ENCODE measurements around the gene SH3GL1. TPM values are rescaled to one million over a fixed set of nuclear protein-coding genes. Genes with fewer than 3 reads are reported as not detected.

The SH3GL1 gene
- total RNA-seq, 1 experiment from 2014 or later: 59.8 TPM

GRCh38 chr19:4323692-4324091 is 76.7 kb downstream of the SH3GL1 start:
- no peak overlapping the region for H3K4me3 ChIP-seq (ENCODE audit: low read length)
- ChIA-PET CTCF (no interaction called here), POLR2A (ENCODE audit: unreplicated experiment) (no interaction called here)
- DNase-seq: no peak
- H4K20me1 ChIP-seq (ENCODE audit: low read length): no peaks in the 10 kb centered on the region
- no peak for ATAC-seq
- H3K27me3 ChIP-seq (ENCODE audit: low read length): no peaks in the 10 kb centered on the region
- H3K4me1 ChIP-seq (ENCODE audit: insufficient read depth, low read length): no peaks in the 10 kb centered on the region
- no peaks in the 10 kb centered on the region for H3K9me2 ChIP-seq (replicated peaks; ENCODE audit: low read length)
- no TSS peak for BruUV-seq (replicated peaks)
- H3F3A ChIP-seq (ENCODE audit: low read length, unreplicated experiment): no peaks in the 10 kb centered on the region
- H3K27ac ChIP-seq (ENCODE audit: low read length): no peak overlapping the region
- no peaks in the 10 kb centered on the region for H3K79me2 ChIP-seq (ENCODE audit: low read length)
- no peak overlapping the region for H3K9ac ChIP-seq (ENCODE audit: low read length)
- no peak overlapping the region for H2AFZ ChIP-seq (ENCODE audit: low read length)
- H3K36me3 ChIP-seq (ENCODE audit: low read depth, low read length): no peaks in the 10 kb centered on the region
- TF ChIP-seq EZH2 (IDR thresholded peaks at IDR 0.05; ENCODE audit: low read length, unreplicated experiment) (no peak), CTCF (conservative IDR thresholded peaks at IDR 0.05; ENCODE audit: low read depth, low read length) (no peak), EZH2phosphoT487 (IDR thresholded peaks at IDR 0.05; ENCODE audit: borderline replicate concordance, low read length) (no peak)
- no peak overlapping the region for H3K4me2 ChIP-seq (ENCODE audit: low read length)
- no peaks in the 10 kb centered on the region for H3K9me3 ChIP-seq (ENCODE audit: low read length)
- intact Hi-C loops (cut with micrococcal nuclease): no loop called here

DNA sequence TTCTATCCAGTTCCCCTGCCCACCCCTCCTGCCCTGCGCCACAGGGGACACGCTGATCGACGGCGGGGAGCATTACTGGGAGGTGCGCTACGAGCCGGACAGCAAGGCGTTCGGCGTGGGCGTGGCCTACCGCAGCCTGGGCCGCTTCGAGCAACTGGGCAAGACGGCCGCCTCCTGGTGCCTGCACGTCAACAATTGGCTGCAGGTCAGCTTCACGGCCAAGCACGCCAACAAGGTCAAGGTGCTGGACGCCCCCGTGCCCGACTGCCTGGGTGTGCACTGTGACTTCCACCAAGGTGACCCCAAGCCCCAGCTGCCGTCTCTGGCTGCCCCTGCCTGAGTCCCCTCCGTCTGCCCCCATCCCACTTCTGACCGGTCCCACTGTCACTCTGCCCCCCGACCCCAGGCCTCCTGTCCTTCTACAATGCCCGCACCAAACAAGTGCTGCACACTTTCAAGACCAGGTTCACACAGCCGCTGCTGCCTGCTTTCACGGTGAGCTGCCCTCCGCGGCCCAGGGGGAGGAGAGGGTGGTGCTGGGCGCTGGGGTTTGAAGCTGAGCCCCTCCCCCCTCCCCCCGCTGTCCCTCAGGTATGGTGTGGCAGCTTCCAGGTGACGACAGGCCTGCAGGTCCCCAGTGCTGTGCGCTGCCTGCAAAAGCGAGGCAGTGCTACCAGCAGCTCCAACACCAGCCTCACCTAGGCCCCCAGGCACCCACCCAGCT is 77.2 kb downstream of the SH3GL1 start:
- ATAC-seq (no peak), DNase-seq (no peak)
- no peaks in the 10 kb centered on the region for H3K79me2 ChIP-seq (ENCODE audit: low read length)
- no peaks in the 10 kb centered on the region for H3K9me3 ChIP-seq (ENCODE audit: low read length)
- no peaks in the 10 kb centered on the region for H4K20me1 ChIP-seq (ENCODE audit: low read length)
- no peaks in the 10 kb centered on the region for H3K36me3 ChIP-seq (ENCODE audit: low read depth, low read length)
- no peak overlapping the region for H3K27ac ChIP-seq (ENCODE audit: low read length)
- H3F3A ChIP-seq (ENCODE audit: low read length, unreplicated experiment): no peaks in the 10 kb centered on the region
- TF ChIP-seq CTCF (conservative IDR thresholded peaks at IDR 0.05; ENCODE audit: low read depth, low read length) (no peak), EZH2phosphoT487 (IDR thresholded peaks at IDR 0.05; ENCODE audit: borderline replicate concordance, low read length) (no peak), EZH2 (IDR thresholded peaks at IDR 0.05; ENCODE audit: low read length, unreplicated experiment) (no peak)
- no peak overlapping the region for H3K4me2 ChIP-seq (ENCODE audit: low read length)
- intact Hi-C loops (cut with micrococcal nuclease): no loop called here
- H3K4me3 ChIP-seq (ENCODE audit: low read length): no peak overlapping the region
- no TSS peak for BruUV-seq (replicated peaks)
- H3K27me3 ChIP-seq (ENCODE audit: low read length): no peaks in the 10 kb centered on the region
- CTCF ChIA-PET: no interaction called here
- POLR2A ChIA-PET (ENCODE audit: unreplicated experiment): no interaction called here
- no peaks in the 10 kb centered on the region for H3K4me1 ChIP-seq (ENCODE audit: insufficient read depth, low read length)
- H3K9me2 ChIP-seq (replicated peaks; ENCODE audit: low read length): no peaks in the 10 kb centered on the region
- H2AFZ ChIP-seq (ENCODE audit: low read length): no peak overlapping the region
- no peak overlapping the region for H3K9ac ChIP-seq (ENCODE audit: low read length)

DNA sequence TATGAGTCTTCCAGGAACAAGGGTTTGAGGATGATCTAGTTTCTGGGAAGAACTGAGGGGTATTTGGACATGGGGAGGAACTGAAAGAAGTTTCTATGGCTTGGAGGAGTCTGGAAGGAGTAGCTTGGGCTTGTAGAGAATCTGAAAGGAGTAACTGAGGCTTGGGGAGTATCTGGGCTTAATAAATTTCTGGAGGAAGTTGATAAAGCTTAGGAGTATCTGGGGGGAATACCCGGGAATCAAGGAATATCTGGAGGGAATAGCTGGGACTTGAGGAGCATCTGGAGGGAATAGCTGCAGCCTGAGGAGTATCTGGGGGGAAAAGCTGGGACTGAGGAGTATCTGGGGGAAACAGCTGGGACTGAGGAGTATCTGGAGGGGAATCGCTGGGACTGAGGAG is 79.9 kb downstream of the SH3GL1 start:
- no peak for ATAC-seq
- intact Hi-C loops (cut with micrococcal nuclease): no loop called here
- Histone ChIP-seq H3K79me2 (ENCODE audit: low read length) (no peaks in the 10 kb centered on the region), H3K9ac (ENCODE audit: low read length) (no peak overlapping the region), H3F3A (ENCODE audit: low read length, unreplicated experiment) (no peaks in the 10 kb centered on the region), H3K4me2 (ENCODE audit: low read length) (no peak overlapping the region), H3K27me3 (ENCODE audit: low read length) (no peaks in the 10 kb centered on the region), H4K20me1 (ENCODE audit: low read length) (no peaks in the 10 kb centered on the region), H3K36me3 (ENCODE audit: low read depth, low read length) (no peaks in the 10 kb centered on the region), H3K9me2 (replicated peaks; ENCODE audit: low read length) (no peaks in the 10 kb centered on the region), H3K4me1 (ENCODE audit: insufficient read depth, low read length) (no peaks in the 10 kb centered on the region), H3K9me3 (ENCODE audit: low read length) (no peaks in the 10 kb centered on the region), H2AFZ (ENCODE audit: low read length) (no peak overlapping the region), H3K4me3 (ENCODE audit: low read length) (no peak overlapping the region), H3K27ac (ENCODE audit: low read length) (no peak overlapping the region)
- CTCF ChIA-PET: no interaction called here
- BruUV-seq (replicated peaks): no TSS peak
- TF ChIP-seq CTCF (conservative IDR thresholded peaks at IDR 0.05; ENCODE audit: low read depth, low read length) (no peak), EZH2phosphoT487 (IDR thresholded peaks at IDR 0.05; ENCODE audit: borderline replicate concordance, low read length) (no peak), EZH2 (IDR thresholded peaks at IDR 0.05; ENCODE audit: low read length, unreplicated experiment) (no peak)
- DNase-seq: no peak
- POLR2A ChIA-PET (ENCODE audit: unreplicated experiment): no interaction called here
